K562 (cell line): ENCODE measurements around the gene NUP88. TPM values are rescaled to one million over a fixed set of nuclear protein-coding genes. Genes with fewer than 3 reads are reported as not detected.

ENCODE experiments used
- ATAC-seq: fragments of 200-7000 bp; cut with Tn5 transposase; 3 replicates; pipeline ENCODE4 v1.9.1; 2020; ENCODE audit warnings: moderate library complexity
- BruUV-seq: library from RNA; stranded (reverse); fragments of 400-500 nt; replicated peaks from 2 replicates; lab custom pipeline; 2021; lab: Mats Ljungman, UMichigan
- CTCF ChIA-PET: fragments of 300-600 bp; formaldehyde crosslinking; extraction: SDS; loops from one replicate; lab custom pipeline; 2021; ENCODE audit warnings: low intra/inter-chr PET ratio; lab: Yijun Ruan, JAX
- POLR2A ChIA-PET: fragments of 300-600, 350-650 bp; sonication (Branson Sonifier 250); formaldehyde crosslinking; extraction: SDS; loops from one replicate; lab custom pipeline; 2021; ENCODE audit warnings: antibody characterized with exemption, inconsistent platforms; lab: Yijun Ruan, JAX
- DNase-seq, 4 experiments: peaks; one replicate each; pipeline versions ENCODE4 v3.0.0 to v3.0.0-alpha.2; 2011 to 2018; ENCODE audit warnings: low spot score in 3 of 4, mixed read lengths in 3 of 4; ENCODE audit errors: extremely low read depth in 1 of 4
- FAIRE-seq: peaks from 2 replicates; lab custom pipeline; 2011; peaks lifted over from hg19 to GRCh38; lab: Jason Lieb, UNC
- H2AFZ ChIP-seq: 2 replicates; pipeline ENCODE4 v1.6.0; 2011; ENCODE audit warnings: low read depth, low read length, control low read depth, inconsistent platforms
- H3K27ac ChIP-seq: fragments of 200-600 bp; 3 replicates; pipeline ENCODE4 v1.8.0; 2011; ENCODE audit warnings: low read depth, mild to moderate bottlenecking, control low read depth, inconsistent platforms, low read length, moderate library complexity, mixed read lengths; ENCODE audit errors: extremely low read depth
- H3K27me3 ChIP-seq, 2 experiments: fragments of 300-600 bp in 1 of 2; 2 replicates in 1 of 2; 3 replicates in 1 of 2; pipeline versions ENCODE4 v1.6.0 to v1.8.0; 2011; ENCODE audit warnings: inconsistent platforms in 2 of 2, low read length in 2 of 2, mild to moderate bottlenecking in 1 of 2, mixed read lengths in 1 of 2, moderate library complexity in 1 of 2; ENCODE audit not compliant: control insufficient read depth in 2 of 2, insufficient read depth in 2 of 2
- H3K36me3 ChIP-seq: fragments of 300-600 bp; 3 replicates; pipeline ENCODE4 v1.8.0; 2011; ENCODE audit warnings: mild to moderate bottlenecking, low read length, inconsistent platforms; ENCODE audit not compliant: control insufficient read depth, insufficient read depth
- H3K4me1 ChIP-seq, 2 experiments: fragments of 200-600 bp in 1 of 2; replicated peaks in 1 of 2; 2 replicates in 1 of 2; 3 replicates in 1 of 2; pipeline versions ENCODE4 v1.5.1 to v1.8.0; 2011; ENCODE audit warnings: inconsistent platforms in 2 of 2, low read length in 2 of 2, mild to moderate bottlenecking in 1 of 2, mixed read lengths in 1 of 2, moderate library complexity in 1 of 2; ENCODE audit not compliant: control insufficient read depth in 2 of 2, insufficient read depth in 2 of 2
- H3K4me2 ChIP-seq: 2 replicates; pipeline ENCODE4 v1.6.1; 2011; ENCODE audit warnings: low read length, control low read depth, inconsistent platforms, mixed read lengths; ENCODE audit not compliant: insufficient read depth
- H3K4me3 ChIP-seq: fragments of 200-600 bp; sonication (generic), shearing (Covaris generic); 2 replicates; pipeline ENCODE4 v1.5.1; 2016; ENCODE audit warnings: control low read depth, inconsistent platforms
- H3K79me2 ChIP-seq: fragments of 200-600 bp; 3 replicates; pipeline ENCODE4 v1.8.0; 2011; ENCODE audit warnings: low read length, inconsistent platforms; ENCODE audit not compliant: control insufficient read depth, insufficient read depth
- H3K9ac ChIP-seq, 2 experiments: 2 replicates each; pipeline versions ENCODE4 v1.6.0 to v1.6.1; 2011; ENCODE audit warnings: low read depth in 2 of 2, low read length in 2 of 2, control low read depth in 1 of 2, inconsistent platforms in 1 of 2, mild to moderate bottlenecking in 1 of 2, mixed read lengths in 1 of 2; ENCODE audit not compliant: insufficient read depth in 1 of 2
- H3K9me1 ChIP-seq: one replicate; pipeline ENCODE4 v1.6.0; 2011; ENCODE audit warnings: inconsistent platforms, mild to moderate bottlenecking, low read length, moderate library complexity; ENCODE audit not compliant: control insufficient read depth, insufficient read depth
- H3K9me3 ChIP-seq: replicated peaks from 2 replicates; pipeline ENCODE4 v1.5.1; 2011; ENCODE audit warnings: low read depth, low read length, inconsistent platforms; ENCODE audit not compliant: control insufficient read depth, insufficient read depth
- H4K20me1 ChIP-seq: replicated peaks from 2 replicates; pipeline ENCODE4 v1.6.1; 2011; ENCODE audit warnings: low read length, inconsistent platforms, mixed read lengths; ENCODE audit not compliant: control insufficient read depth, insufficient read depth
- ETS2 ChIP-seq: IDR thresholded peaks from 2 replicates; pipeline ENCODE4 v1.6.1; 2016; ENCODE audit warnings: borderline replicate concordance, missing genetic modification characterization, mild to moderate bottlenecking, moderate library complexity, missing compliant biosample characterization; ENCODE audit not compliant: poor library complexity, severe bottlenecking
- GTF2A2 ChIP-seq: IDR thresholded peaks from 2 replicates; pipeline ENCODE4 v1.6.1; 2016; ENCODE audit warnings: mild to moderate bottlenecking, missing genetic modification characterization, missing compliant biosample characterization
- HMG20A ChIP-seq: fragments of 450-650 bp; formaldehyde crosslinking; conservative IDR thresholded peaks from 2 replicates; pipeline ENCODE4 v1.4.0; 2020; ENCODE audit warnings: mild to moderate bottlenecking, mixed read lengths
- PML ChIP-seq: IDR thresholded peaks from 2 replicates; pipeline ENCODE4 v1.6.1; 2012; ENCODE audit warnings: low read length, inconsistent platforms
- RAD21 ChIP-seq, 2 experiments: fragments of 250-450 bp in 1 of 2; fragments of 450-650 bp in 1 of 2; sonication (Bioruptor Pico) in 1 of 2; formaldehyde crosslinking in 1 of 2; IDR thresholded peaks in 1 of 2; conservative IDR thresholded peaks in 1 of 2; 2 replicates each; pipeline versions ENCODE4 v1.4.0 to v1.8.0; 2020 to 2022; ENCODE audit warnings: mild to moderate bottlenecking in 2 of 2, moderate library complexity in 1 of 2
- SNRNP70 ChIP-seq: fragments of 200-400 bp; formaldehyde crosslinking; optimal IDR thresholded peaks from 2 replicates; pipeline ENCODE3; 2017; ENCODE audit warnings: low read depth, low read length
- SRSF3 ChIP-seq: fragments of 200-400 bp; formaldehyde crosslinking; IDR thresholded peaks from 2 replicates; pipeline ENCODE4 v1.6.1; 2016; ENCODE audit warnings: mild to moderate bottlenecking, low read length, moderate library complexity; ENCODE audit not compliant: insufficient read depth
- TCF3 ChIP-seq: sonication (generic); formaldehyde crosslinking; IDR thresholded peaks from 2 replicates; pipeline ENCODE4 v1.4.0; 2020; ENCODE audit warnings: mild to moderate bottlenecking, missing genetic modification reagents
- TSHZ1 ChIP-seq: fragments of 250-450 bp; sonication (Bioruptor Pico); IDR thresholded peaks from 2 replicates; pipeline ENCODE4 v1.4.0; 2020; ENCODE audit warnings: mild to moderate bottlenecking, moderate library complexity
- ZNF77 ChIP-seq: fragments of 250-450 bp; sonication (Bioruptor Pico); IDR thresholded peaks from 2 replicates; pipeline ENCODE4 v1.5.0; 2020
- in situ Hi-C: fragments of 300-500 bp; cut with MboI; formaldehyde crosslinking; loops from 4 replicates; pipeline ENCODE4 v1.15.0; 2018; ENCODE audit warnings: inconsistent platforms, mixed read lengths
- intact Hi-C: fragments of 100-400 bp; cut with micrococcal nuclease; formaldehyde crosslinking; loops from 2 replicates; pipeline ENCODE4 v1.14.2; 2022
- polyA plus RNA-seq, 8 experiments: library from polyadenylated mRNA; depleted of rRNA in 4 of 8; stranded (reverse) in 5 of 8; unstranded in 3 of 8; fragments of >200 nt; fragmentation: Nextera tagmentation in 2 of 8; fragmentation: Illumina TruSeq in 1 of 8; extraction: Ambion mirVana in 2 of 8; extraction: Trizol in 1 of 8; gene quantifications; 2 replicates each; pipeline versions ENCODE4 v1.2.1 to v1.2.3, GENCODE V29; 2011 to 2014; ENCODE audit warnings: inconsistent platforms in 1 of 8, missing spikeins in 1 of 8
- total RNA-seq, 7 experiments: library from RNA; depleted of rRNA in 6 of 7; stranded (reverse); fragments of >200 nt in 6 of 7; fragmentation: Illumina TruSeq in 2 of 7; extraction: Trizol in 2 of 7; gene quantifications; 2 replicates each; pipeline versions ENCODE4 v1.2.1 to v1.2.3, GENCODE V29; 2011 to 2021; ENCODE audit warnings: low replicate concordance in 1 of 7

NUP88 gene
- total and polyA plus RNA-seq, 9 of the 15 experiments (the other 6 are each of a cell fraction or from before 2014, with no cell fraction given) = 59.9 to 160 (median 119) TPM

- no peak for ATAC-seq
- BruUV-seq = no TSS peak
- H3K79me2 ChIP-seq = no peaks in the 10 kb centered on the region
- no peaks in the 10 kb centered on the region for H4K20me1 ChIP-seq
- H3K9me3 ChIP-seq = no peaks in the 10 kb centered on the region
- H3K4me3 ChIP-seq = no peak overlapping the region
- no peak for DNase-seq
- H2AFZ ChIP-seq = no peak overlapping the region
- no peak for FAIRE-seq
- TF ChIP-seq SNRNP70 (no peak), SRSF3 (no peak), ZNF77 (CRISPR knock-in tag) (no peak), TSHZ1 (CRISPR knock-in tag) (no peak), ETS2 (tag) (no peak), GTF2A2 (tag) (no peak), RAD21 (CRISPR knock-in tag; conservative IDR thresholded peaks at IDR 0.05 in 1 of 2, IDR thresholded peaks at IDR 0.05 in 1 of 2) (no peak), HMG20A (CRISPR knock-in tag) (no peak), PML (no peak), TCF3 (CRISPR knock-in tag) (no peak)
- H3K36me3 ChIP-seq = peaks cover 59% of the 10 kb centered on the region; the same call in 2 of the 3 replicates
- no peaks in the 10 kb centered on the region for H3K27me3 ChIP-seq
- H3K4me1 ChIP-seq = no peaks in the 10 kb centered on the region
- ChIA-PET POLR2A (interaction anchor here (0.7 kb wide), 1 partner anchor 11 kb away, joined by 3 read pairs; no protein-coding TSS in a partner anchor), CTCF (no interaction called here)
- no peak overlapping the region for H3K9ac ChIP-seq
- intact Hi-C loops = no loop called here
- in situ Hi-C loops = no loop called here
- H3K4me2 ChIP-seq = no peak overlapping the region
- no peak overlapping the region for H3K27ac ChIP-seq
- H3K9me1 ChIP-seq = no peaks in the 10 kb centered on the region
These were observed 54.8 kb downstream of the NUP88 start for GRCh38 chr17:5364696-5365095.
